GM18507 (cell line): Measurements from ENCODE around the gene WBP2NL.
"Not testable (repeated sequence)": the region's sequence is repeated elsewhere in the genome, so short reads cannot be mapped to it uniquely, and the experiment has no call there.

Experiments used
- DNase-seq: peaks from one replicate; pipeline ENCODE4 v3.0.0; 2011; ENCODE audit warnings: low read depth; ENCODE audit not compliant: insufficient read length; ENCODE audit errors: extremely low spot score
- FAIRE-seq: peaks from 2 replicates; lab custom pipeline; 2011; peaks lifted over from hg19 to GRCh38; lab: Jason Lieb, UNC

The WBP2NL gene

DNA sequence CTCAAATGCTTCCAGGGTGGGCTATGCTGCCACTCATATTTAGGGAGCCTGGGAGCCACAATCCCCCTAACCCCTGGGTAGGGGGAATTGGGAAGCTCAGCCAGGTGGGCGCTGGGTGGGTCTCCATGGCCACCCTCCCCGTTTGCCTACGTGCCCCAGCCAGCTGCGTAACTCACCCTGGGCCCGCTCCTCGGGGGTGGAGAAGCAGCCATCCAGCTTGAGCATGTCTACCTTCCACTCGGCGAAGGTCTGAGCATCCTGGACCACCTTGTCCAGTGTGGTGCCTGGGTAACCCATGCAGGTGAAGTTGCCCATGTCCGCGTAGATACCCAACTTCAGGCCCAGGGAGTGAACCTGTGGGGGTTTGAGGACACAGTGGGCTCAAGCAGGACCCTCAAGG lies 68.3 kb downstream of the WBP2NL start:
- no peak for DNase-seq
- no peak for FAIRE-seq

- FAIRE-seq (no peak), DNase-seq (no peak)
Measured at GRCh38 chr22:42067671-42068251, 69.2 kb downstream of the WBP2NL start.

- FAIRE-seq: no peak
- DNase-seq: no peak
Measured at GRCh38 chr22:42068291-42068690, 69.7 kb downstream of the WBP2NL start.

GRCh38 chr22:42069801-42070516 lies 71.4 kb downstream of the WBP2NL start:
- FAIRE-seq (no peak), DNase-seq (no peak)

DNA sequence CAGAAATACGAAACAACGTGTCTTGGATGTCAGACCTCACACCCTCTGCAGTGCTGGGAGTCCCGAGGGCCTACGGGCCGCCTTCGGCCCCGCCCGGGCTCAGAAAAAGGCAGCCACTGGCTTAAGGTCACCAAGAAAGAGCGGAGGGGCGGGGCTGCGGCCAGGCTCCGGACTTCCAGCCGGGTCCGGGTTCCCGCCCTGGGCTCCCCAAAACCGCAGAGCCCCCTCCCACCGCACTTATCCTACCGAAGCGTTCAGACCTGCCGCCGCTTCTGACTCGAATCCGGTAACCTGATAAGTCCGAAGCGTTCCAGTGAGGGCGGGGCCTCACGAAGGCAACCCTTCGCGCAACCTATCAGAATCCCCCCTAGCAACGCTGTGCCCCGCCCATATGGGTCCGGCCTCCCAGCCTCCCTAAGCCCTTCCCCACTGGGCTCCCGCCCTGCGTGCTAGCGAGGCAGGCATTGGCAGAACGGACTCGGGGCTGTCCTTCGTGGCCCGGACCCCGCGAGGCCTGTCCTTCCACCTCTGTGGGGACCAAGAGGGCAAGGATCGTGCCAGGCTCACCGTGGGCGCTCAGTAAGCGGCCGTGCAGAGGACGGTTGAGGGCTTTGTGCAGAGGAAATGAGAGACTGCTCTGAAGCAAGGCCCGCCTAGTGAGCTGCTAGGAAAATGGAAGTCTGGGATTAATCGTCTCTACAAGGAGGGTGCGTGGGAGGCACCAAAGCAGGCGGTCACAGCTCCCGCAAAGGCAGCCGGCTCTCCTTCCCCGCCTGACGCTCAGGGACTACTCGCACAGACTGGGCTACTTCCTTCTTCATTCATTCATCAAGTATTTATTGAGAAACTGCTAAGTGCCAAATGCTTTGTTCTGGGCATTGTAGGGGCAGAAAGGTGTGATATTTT lies 72.2 kb downstream of the WBP2NL start, which contains the start of gene NAGA:
Gene NAGA (minus strand): TSS at position 296 of the 906 bp plus-strand sequence. CDS start 515 bp downstream, outside the sequence.
- FAIRE-seq: peak; percentile 99
- DNase-seq: peak; percentile 87

DNA sequence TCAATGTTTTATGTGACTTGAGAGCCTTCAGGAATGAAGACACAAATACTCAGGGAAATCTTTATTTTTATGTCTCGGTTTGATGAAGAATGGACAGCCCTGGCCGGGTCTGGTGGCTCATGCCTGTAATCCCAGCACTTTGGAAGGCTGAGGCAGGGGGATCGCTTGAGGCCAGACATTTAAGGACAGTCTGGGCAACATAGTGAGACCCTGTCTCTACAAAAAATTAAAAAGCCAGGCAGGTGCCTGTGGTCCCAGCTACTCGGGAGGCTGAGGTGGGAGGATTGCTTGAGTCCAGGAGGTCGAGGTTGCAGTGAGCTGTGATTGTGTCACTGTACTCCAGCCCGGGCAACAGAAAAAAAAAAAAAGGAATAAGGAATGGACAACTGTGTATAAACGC lies 72.9 kb downstream of the WBP2NL start:
- FAIRE-seq: not testable (repeated sequence)

GRCh38 chr22:42072606-42073330 lies 74.2 kb downstream of the WBP2NL start:
- no peak for DNase-seq
- FAIRE-seq: no peak

More for the DNA sequence above, 72.9 kb downstream of the WBP2NL start:
- not testable (repeated sequence) for DNase-seq

DNA sequence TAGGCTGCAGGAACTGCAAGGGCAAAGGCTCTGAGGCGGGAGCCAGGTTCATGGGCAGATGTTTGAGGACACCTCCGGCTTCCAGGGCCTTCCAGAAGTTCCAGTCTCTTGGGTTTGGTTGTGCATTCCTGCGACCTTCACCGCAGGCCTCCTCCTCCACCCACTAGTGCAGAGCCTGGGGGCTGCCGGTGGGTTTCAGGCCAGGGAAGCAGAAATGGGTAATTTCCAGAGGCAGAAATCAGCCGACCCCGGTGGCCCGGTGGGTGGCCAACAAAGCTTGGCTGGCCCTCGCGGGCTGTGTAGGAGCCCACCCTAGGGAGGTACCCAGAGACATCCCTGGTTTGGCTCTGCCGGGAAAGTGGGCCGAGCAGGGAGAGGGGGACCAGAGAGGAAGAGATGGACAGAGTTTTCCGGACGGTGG lies 75.0 kb downstream of the WBP2NL start:
- FAIRE-seq (no peak), DNase-seq (no peak)

GRCh38 chr22:42074132-42074811 lies 75.7 kb downstream of the WBP2NL start, which contains the start of gene PHETA2:
Gene PHETA2, plus strand, starts transcription at chr22:42074248. Its CDS starts 3,046 bp downstream, at chr22:42077294.
- DNase-seq (no peak), FAIRE-seq (peak; percentile 21)

DNA sequence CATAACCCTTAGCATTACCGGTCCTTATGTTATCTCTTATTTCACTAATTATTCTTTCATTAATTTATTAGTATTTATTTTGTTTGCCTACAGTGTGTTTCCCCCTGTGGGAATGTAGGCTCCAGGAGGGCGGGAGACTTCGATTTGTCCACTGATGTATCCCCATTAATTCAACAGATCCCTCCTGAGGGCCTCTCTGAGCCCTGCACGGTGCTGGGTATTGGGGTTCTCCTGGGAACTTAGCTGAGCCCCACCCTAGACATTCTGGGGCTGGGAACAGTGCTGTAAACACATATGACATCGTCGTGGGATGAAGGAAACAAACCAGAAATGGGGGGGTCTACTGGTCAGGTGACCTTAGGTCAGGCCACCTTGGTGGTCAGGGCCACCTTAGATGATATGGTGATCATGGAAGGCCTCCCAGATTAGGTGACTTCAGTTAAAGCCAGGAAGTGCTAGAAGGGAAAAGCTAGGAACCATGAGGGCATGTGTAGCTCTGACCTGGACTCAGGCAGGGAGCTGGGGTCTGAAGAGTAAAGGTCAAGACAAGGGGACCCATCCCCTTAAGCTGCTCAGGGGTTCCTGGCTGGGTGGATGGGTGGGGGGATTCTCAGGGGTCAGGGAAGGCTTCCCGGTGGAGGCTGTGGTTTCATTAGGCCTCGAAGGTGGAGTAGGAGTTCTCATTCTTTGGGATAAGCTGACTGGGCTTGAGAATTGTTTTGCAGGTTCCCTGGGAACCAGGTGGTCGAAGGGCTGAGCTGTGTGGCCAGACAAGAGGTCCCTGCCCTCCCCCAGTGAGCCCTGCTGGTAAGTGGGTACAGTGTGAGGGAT lies 76.5 kb downstream of the WBP2NL start:
- no peak for DNase-seq
- FAIRE-seq: no peak

DNA sequence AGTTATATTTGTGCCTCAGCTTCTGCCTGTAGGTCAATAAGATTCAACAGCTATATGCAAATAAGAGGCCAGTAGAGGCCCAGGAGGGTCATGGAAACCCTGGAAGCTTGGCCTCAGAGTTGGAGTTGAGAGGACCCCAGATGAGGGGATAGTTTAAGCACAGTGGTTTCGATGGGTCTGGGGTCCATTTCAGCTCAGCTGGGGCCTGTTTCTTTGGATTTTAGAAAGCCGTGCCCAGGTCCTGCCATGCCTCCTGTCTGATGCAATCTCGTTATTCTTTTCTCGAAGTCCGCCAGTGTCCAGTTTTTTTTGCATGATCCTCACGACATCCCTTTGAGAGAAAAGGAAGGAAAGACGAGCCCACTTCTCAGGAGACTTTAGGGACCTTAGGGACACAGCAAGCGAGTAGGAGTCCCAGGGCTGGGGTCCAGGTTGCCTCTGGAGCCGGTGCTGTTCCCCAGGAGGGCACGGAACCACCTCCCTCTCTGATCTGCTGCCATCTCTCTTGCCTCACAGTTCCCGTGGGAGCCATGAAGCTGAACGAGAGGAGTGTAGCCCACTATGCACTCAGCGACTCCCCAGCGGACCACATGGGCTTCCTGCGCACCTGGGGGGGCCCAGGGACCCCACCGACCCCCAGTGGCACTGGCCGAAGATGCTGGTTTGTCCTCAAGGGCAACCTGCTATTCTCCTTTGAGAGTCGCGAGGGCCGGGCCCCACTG lies 78.3 kb downstream of the WBP2NL start:
- no peak for DNase-seq
- no peak for FAIRE-seq

DNA sequence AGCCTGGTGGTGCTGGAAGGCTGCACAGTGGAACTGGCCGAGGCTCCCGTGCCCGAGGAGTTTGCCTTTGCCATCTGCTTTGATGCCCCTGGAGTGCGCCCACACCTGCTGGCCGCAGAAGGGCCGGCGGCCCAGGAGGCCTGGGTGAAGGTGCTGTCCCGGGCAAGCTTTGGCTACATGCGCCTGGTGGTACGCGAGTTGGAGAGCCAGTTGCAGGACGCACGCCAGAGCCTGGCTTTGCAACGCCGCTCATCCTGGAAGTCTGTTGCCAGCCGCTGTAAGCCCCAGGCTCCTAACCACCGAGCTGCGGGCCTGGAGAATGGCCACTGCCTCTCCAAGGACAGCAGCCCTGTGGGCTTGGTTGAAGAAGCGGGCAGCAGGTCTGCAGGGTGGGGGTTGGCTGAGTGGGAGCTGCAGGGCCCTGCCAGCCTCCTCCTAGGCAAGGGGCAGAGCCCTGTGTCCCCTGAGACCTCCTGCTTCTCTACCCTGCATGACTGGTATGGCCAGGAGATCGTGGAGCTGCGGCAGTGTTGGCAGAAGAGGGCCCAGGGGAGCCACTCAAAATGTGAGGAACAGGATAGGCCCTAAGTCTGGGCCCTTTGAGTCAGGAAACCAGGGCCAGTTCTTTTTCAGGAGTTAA lies 79.0 kb downstream of the WBP2NL start:
- no peak for DNase-seq
- no peak for FAIRE-seq
